Measurements from ENCODE around the gene DIP2B.
"Not testable (repeated sequence)": the region's sequence is repeated elsewhere in the genome, so short reads cannot be mapped to it uniquely, and the experiment has no call there.

The DIP2B gene

DNA sequence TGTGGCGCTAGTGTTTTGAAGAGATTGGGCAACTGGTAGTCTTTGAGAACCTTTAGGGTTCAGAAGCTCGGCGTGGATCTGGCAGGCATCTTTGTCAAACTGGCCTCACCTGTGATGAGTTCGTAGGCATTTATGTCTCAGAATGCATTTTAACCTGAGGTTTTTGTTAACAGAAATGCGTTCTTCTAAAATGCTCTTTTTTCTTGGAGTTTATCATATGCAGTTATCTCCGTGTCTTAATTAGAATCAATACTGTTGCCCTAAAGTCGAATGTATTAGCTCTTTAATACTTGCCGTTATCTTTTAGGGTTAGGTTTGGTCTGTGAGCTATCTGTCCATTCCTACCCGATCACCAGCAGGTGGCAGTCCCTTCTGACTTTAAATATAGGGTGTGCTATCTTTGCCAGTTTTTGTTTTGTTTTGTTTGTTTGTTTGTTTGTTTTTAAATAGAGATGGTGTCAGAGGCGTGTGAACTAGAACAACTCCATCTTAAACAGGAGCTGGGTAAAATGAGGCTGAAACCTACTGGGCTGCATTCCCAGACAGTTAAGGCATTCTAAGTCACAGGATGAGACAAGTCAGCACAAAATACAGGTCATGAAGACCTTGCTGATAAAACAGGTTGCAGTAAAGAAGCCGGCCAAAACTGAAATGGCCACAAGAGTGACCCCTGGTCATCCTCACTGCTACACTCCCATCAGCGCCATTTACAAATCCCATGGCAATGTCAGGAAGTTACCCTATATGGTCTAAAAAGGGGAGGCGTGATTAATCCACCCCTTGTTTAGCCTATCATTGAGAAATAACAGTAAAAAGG is 260.5 kb downstream of the DIP2B start:
- Histone ChIP-seq H3K36me3 (ENCODE audit: control insufficient read depth in 4 of 4, insufficient read depth in 4 of 4, low read length in 3 of 4) (peaks cover 0 to 3% (median 2%) of the 10 kb centered on the region in 4 experiments), H3K4me3 (ENCODE audit: control insufficient read depth in 1 of 7, extremely low read depth in 1 of 7, insufficient read depth in 4 of 7, low read depth in 2 of 7, low read length in 6 of 7) (peak overlapping the region; percentile 68 to 97 (median 94)), H3K9me3 (ENCODE audit: control extremely low read depth in 1 of 5, control insufficient read depth in 4 of 5, insufficient read depth in 2 of 5, low read depth in 1 of 5, low read length in 4 of 5) (no peaks in the 10 kb centered on the region), H3K27ac (ENCODE audit: insufficient read depth in 1 of 2, low read depth in 1 of 2, low read length in 2 of 2, poor library complexity in 1 of 2, severe bottlenecking in 2 of 2) (peak overlapping the region in 1 of 2 experiments; percentile 94), H3K4me1 (ENCODE audit: control extremely low read depth in 1 of 4, control insufficient read depth in 4 of 4, insufficient read depth in 4 of 4, low read length in 3 of 4) (peaks cover 2 to 44% (median 34%) of the 10 kb centered on the region in 4 experiments), H3K27me3 (replicated peaks in 2 of 5; ENCODE audit: control insufficient read depth in 4 of 5, insufficient read depth in 5 of 5, low read length in 4 of 5) (no peaks in the 10 kb centered on the region)
- ChIA-PET CTCF (interaction anchor here (0.6 to 3.9 kb wide), 18 partner anchors 9 to 586 kb away, joined by 3 to 46 read pairs (median 3); partner anchors contain the start of gene SLC11A2), POLR2A (interaction anchor here (0.6 to 1.8 kb wide), 2 partner anchors 10 to 255 kb away, joined by 3 to 4 read pairs; no protein-coding TSS in a partner anchor)
- WGBS (ENCODE audit: insufficient coverage), result 25% methylated on average over 8 of the region's 13 CpGs
- peak; percentile 73 to 79 (median 78) for DNase-seq

- ChIA-PET CTCF (interaction anchor here (0.9 to 1.8 kb wide), 3 partner anchors 54 to 259 kb away, joined by 3 to 5 read pairs (median 3); a partner anchor contains a TSS), POLR2A (interaction anchor here (0.9 kb wide), 1 partner anchor 9 kb away, joined by 3 read pairs; no protein-coding TSS in a partner anchor)
- H3K4me3 ChIP-seq (ENCODE audit: control insufficient read depth in 1 of 7, extremely low read depth in 1 of 7, insufficient read depth in 4 of 7, low read depth in 2 of 7, low read length in 6 of 7), result no peak overlapping the region
- H3K9me3 ChIP-seq (ENCODE audit: control extremely low read depth in 1 of 5, control insufficient read depth in 4 of 5, insufficient read depth in 2 of 5, low read depth in 1 of 5, low read length in 4 of 5), result peaks cover 0 to 2% (median 0%) of the 10 kb centered on the region in 5 experiments
- no peak overlapping the region for H3K27ac ChIP-seq (ENCODE audit: insufficient read depth in 1 of 2, low read depth in 1 of 2, low read length in 2 of 2, poor library complexity in 1 of 2, severe bottlenecking in 2 of 2)
- WGBS (ENCODE audit: insufficient coverage), result no CpG with 5 or more reads among the region's 3 CpGs
- no peak for DNase-seq
- peaks cover 0 to 17% (median 9%) of the 10 kb centered on the region in 4 experiments for H3K4me1 ChIP-seq (ENCODE audit: control extremely low read depth in 1 of 4, control insufficient read depth in 4 of 4, insufficient read depth in 4 of 4, low read length in 3 of 4)
- H3K36me3 ChIP-seq (ENCODE audit: control insufficient read depth in 4 of 4, insufficient read depth in 4 of 4, low read length in 3 of 4), result peaks cover 6 to 14% (median 7%) of the 10 kb centered on the region in 4 experiments
- H3K27me3 ChIP-seq (replicated peaks in 2 of 5; ENCODE audit: control insufficient read depth in 4 of 5, insufficient read depth in 5 of 5, low read length in 4 of 5), result no peaks in the 10 kb centered on the region
These were observed 263.6 kb downstream of the DIP2B start for GRCh38 chr12:50768391-50768790.

- H3K9me3 ChIP-seq (ENCODE audit: control extremely low read depth in 1 of 5, control insufficient read depth in 4 of 5, insufficient read depth in 2 of 5, low read depth in 1 of 5, low read length in 4 of 5); H3K27me3 ChIP-seq (replicated peaks in 2 of 5; ENCODE audit: control insufficient read depth in 4 of 5, insufficient read depth in 5 of 5, low read length in 4 of 5); POLR2A ChIA-PET; H3K4me3 ChIP-seq (ENCODE audit: control insufficient read depth in 1 of 7, extremely low read depth in 1 of 7, insufficient read depth in 4 of 7, low read depth in 2 of 7, low read length in 6 of 7); H3K27ac ChIP-seq (ENCODE audit: insufficient read depth in 1 of 2, low read depth in 1 of 2, low read length in 2 of 2, poor library complexity in 1 of 2, severe bottlenecking in 2 of 2): not testable (repeated sequence)
- 53% methylated on average over 2 of the region's 2 CpGs for WGBS (ENCODE audit: insufficient coverage)
- CTCF ChIA-PET, result interaction anchor here (0.9 to 1.8 kb wide), 2 partner anchors 53 to 259 kb away, joined by 3 read pairs; no protein-coding TSS in a partner anchor
- peak in 2 of 3 donors; percentile 23 to 45 for DNase-seq
- H3K36me3 ChIP-seq (ENCODE audit: control insufficient read depth in 4 of 4, insufficient read depth in 4 of 4, low read length in 3 of 4), result peaks cover 6 to 14% (median 7%) of the 10 kb centered on the region in 4 experiments
- peaks cover 0 to 16% (median 9%) of the 10 kb centered on the region in 4 experiments for H3K4me1 ChIP-seq (ENCODE audit: control extremely low read depth in 1 of 4, control insufficient read depth in 4 of 4, insufficient read depth in 4 of 4, low read length in 3 of 4)
These were observed 264.0 kb downstream of the DIP2B start for GRCh38 chr12:50768813-50769212.

DNA sequence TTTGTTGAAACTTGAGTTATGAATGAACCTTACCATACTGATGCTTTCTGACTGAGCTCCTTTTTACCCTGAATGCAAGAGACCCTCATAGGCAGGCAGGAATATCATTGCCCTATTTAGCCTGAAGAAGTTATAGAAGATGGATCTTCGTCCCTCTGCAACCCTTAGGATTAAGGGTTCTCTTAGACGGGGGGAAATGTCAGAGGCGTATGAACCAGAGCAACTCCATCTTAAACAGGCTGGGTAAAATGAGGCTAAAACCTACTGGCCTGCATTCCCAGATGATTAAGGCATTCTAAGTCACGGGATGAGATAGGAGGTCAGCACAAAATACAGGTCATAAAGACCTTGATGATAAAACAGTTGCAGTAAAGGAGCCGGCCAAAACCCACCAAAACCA is 266.6 kb downstream of the DIP2B start:
- POLR2A ChIA-PET, result interaction anchor here (0.6 kb wide), 1 partner anchor 10 kb away, joined by 4 read pairs; no protein-coding TSS in a partner anchor
- H3K4me3 ChIP-seq (ENCODE audit: control insufficient read depth in 1 of 7, extremely low read depth in 1 of 7, insufficient read depth in 4 of 7, low read depth in 2 of 7, low read length in 6 of 7), result no peak overlapping the region
- H3K9me3 ChIP-seq (ENCODE audit: control extremely low read depth in 1 of 5, control insufficient read depth in 4 of 5, insufficient read depth in 2 of 5, low read depth in 1 of 5, low read length in 4 of 5), result peaks cover 0 to 2% (median 0%) of the 10 kb centered on the region in 5 experiments
- CTCF ChIA-PET, result no interaction called here
- H3K36me3 ChIP-seq (ENCODE audit: control insufficient read depth in 4 of 4, insufficient read depth in 4 of 4, low read length in 3 of 4), result peaks cover 6 to 14% (median 7%) of the 10 kb centered on the region in 4 experiments
- H3K27ac ChIP-seq (ENCODE audit: insufficient read depth in 1 of 2, low read depth in 1 of 2, low read length in 2 of 2, poor library complexity in 1 of 2, severe bottlenecking in 2 of 2), result no peak overlapping the region
- 95% methylated on average over 5 of the region's 5 CpGs for WGBS (ENCODE audit: insufficient coverage)
- no peaks in the 10 kb centered on the region for H3K4me1 ChIP-seq (ENCODE audit: control extremely low read depth in 1 of 4, control insufficient read depth in 4 of 4, insufficient read depth in 4 of 4, low read length in 3 of 4)
- DNase-seq, result no peak
- H3K27me3 ChIP-seq (replicated peaks in 2 of 5; ENCODE audit: control insufficient read depth in 4 of 5, insufficient read depth in 5 of 5, low read length in 4 of 5), result no peaks in the 10 kb centered on the region

DNA sequence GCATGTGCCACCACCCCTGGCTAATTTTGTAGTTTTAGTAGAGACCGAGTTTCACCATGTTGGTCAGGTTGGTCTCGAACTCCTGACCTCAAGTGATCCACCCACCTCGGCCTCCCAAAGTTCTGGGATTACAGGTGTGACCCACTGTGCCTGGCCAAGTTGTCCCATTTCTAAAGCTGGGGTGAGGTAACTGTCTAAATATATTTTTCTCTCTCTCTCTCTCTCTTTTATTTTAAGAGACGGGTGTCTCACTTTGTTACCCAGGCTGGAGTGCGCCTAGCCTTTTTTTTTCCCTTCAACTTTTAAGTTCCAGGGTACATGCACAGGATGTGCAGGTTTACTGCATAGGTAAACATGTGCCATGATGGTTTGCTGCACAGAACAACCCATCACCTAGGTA is 267.7 kb downstream of the DIP2B start:
- ChIA-PET CTCF (interaction anchor here (1.0 kb wide), 1 partner anchor 254 kb away, joined by 3 read pairs; the partner anchor contains the start of gene SLC11A2), POLR2A (no interaction called here)
- peaks cover 6 to 14% (median 7%) of the 10 kb centered on the region in 4 experiments for H3K36me3 ChIP-seq (ENCODE audit: control insufficient read depth in 4 of 4, insufficient read depth in 4 of 4, low read length in 3 of 4)
- no peaks in the 10 kb centered on the region for H3K27me3 ChIP-seq (replicated peaks in 2 of 5; ENCODE audit: control insufficient read depth in 4 of 5, insufficient read depth in 5 of 5, low read length in 4 of 5)
- DNase-seq, result no peak
- WGBS (ENCODE audit: insufficient coverage), result 100% methylated on average over 3 of the region's 5 CpGs
- peaks cover 0 to 2% (median 0%) of the 10 kb centered on the region in 5 experiments for H3K9me3 ChIP-seq (ENCODE audit: control extremely low read depth in 1 of 5, control insufficient read depth in 4 of 5, insufficient read depth in 2 of 5, low read depth in 1 of 5, low read length in 4 of 5)
- no peaks in the 10 kb centered on the region for H3K4me1 ChIP-seq (ENCODE audit: control extremely low read depth in 1 of 4, control insufficient read depth in 4 of 4, insufficient read depth in 4 of 4, low read length in 3 of 4)
- no peak overlapping the region for H3K27ac ChIP-seq (ENCODE audit: insufficient read depth in 1 of 2, low read depth in 1 of 2, low read length in 2 of 2, poor library complexity in 1 of 2, severe bottlenecking in 2 of 2)
- no peak overlapping the region for H3K4me3 ChIP-seq (ENCODE audit: control insufficient read depth in 1 of 7, extremely low read depth in 1 of 7, insufficient read depth in 4 of 7, low read depth in 2 of 7, low read length in 6 of 7)

- Histone ChIP-seq H3K27me3 (replicated peaks in 2 of 5; ENCODE audit: control insufficient read depth in 4 of 5, insufficient read depth in 5 of 5, low read length in 4 of 5) (no peaks in the 10 kb centered on the region), H3K4me3 (ENCODE audit: control insufficient read depth in 1 of 7, extremely low read depth in 1 of 7, insufficient read depth in 4 of 7, low read depth in 2 of 7, low read length in 6 of 7) (no peak overlapping the region), H3K4me1 (ENCODE audit: control extremely low read depth in 1 of 4, control insufficient read depth in 4 of 4, insufficient read depth in 4 of 4, low read length in 3 of 4) (no peaks in the 10 kb centered on the region), H3K9me3 (ENCODE audit: control extremely low read depth in 1 of 5, control insufficient read depth in 4 of 5, insufficient read depth in 2 of 5, low read depth in 1 of 5, low read length in 4 of 5) (peaks cover 0 to 2% (median 0%) of the 10 kb centered on the region in 5 experiments), H3K27ac (ENCODE audit: insufficient read depth in 1 of 2, low read depth in 1 of 2, low read length in 2 of 2, poor library complexity in 1 of 2, severe bottlenecking in 2 of 2) (no peak overlapping the region), H3K36me3 (ENCODE audit: control insufficient read depth in 4 of 4, insufficient read depth in 4 of 4, low read length in 3 of 4) (peaks cover 6 to 14% (median 7%) of the 10 kb centered on the region in 4 experiments)
- ChIA-PET CTCF (interaction anchor here (1.0 kb wide), 1 partner anchor 254 kb away, joined by 3 read pairs; the partner anchor contains the start of gene SLC11A2), POLR2A (no interaction called here)
- DNase-seq, result no peak
- 100% methylated on average over 1 of the region's 2 CpGs for WGBS (ENCODE audit: insufficient coverage)
These were observed 268.1 kb downstream of the DIP2B start for GRCh38 chr12:50772877-50773276.

Measured in common myeloid progenitor, CD34-positive (primary cell).